Esophagus squamous epithelium (tissue), 4 donors: Measurements from ENCODE around the gene PHC3.

Experiments used
- CTCF ChIP-seq, 6 experiments: fragments of 450-650 bp in 4 of 6; fragments of 200-600 bp in 2 of 6; sonication (generic) in 2 of 6; IDR thresholded peaks; one replicate each; pipeline ENCODE4 v1.5.1; 2016 to 2019; ENCODE audit warnings: antibody characterized with exemption in 6 of 6, mild to moderate bottlenecking in 4 of 6, moderate library complexity in 4 of 6
- POLR2A ChIP-seq, 4 donors: fragments of 450-650 bp; IDR thresholded peaks; one replicate each; pipeline ENCODE4 v1.6.1; 2017; ENCODE audit warnings: antibody characterized with exemption in 4 of 4, mild to moderate bottlenecking in 4 of 4, moderate library complexity in 3 of 4

DNA sequence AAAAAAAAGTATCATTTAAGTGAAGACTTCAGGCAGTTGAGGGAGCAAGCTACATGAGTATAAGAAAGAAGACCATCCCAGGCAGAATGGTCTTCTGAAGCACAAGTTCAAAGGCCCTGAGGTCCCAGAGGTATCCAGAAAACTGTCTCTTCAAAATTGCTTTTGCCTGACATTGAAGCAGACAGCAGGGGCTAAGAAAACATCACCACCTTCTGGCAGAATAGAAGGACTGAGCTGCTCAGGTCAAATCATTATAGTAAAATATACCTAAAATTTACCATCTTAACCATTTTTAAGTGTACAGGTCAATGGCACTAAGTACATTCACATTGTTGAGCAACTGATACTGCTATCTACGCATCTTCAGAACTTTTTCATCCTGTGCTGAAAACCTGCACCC is 127.3 kb downstream of the PHC3 start:
- TF ChIP-seq CTCF (IDR thresholded peaks at IDR 0.05) (peak in 1 of 6 experiments; percentile 17), POLR2A (IDR thresholded peaks at IDR 0.05) (no peak)
